Left colon (tissue), 2 donors: Measurements from ENCODE around the gene PLAAT5. TPM values are rescaled to one million over a fixed set of nuclear protein-coding genes. Genes with fewer than 3 reads are reported as not detected.

Experiments used
- ATAC-seq: fragments of 200-7000 bp; cut with Tn5 transposase; one replicate; pipeline ENCODE4 v1.9.1; 2020; ENCODE audit warnings: mild to moderate bottlenecking, moderate library complexity
- DNase-seq, 2 donors: peaks; one replicate each; pipeline ENCODE4 v3.0.0-alpha.2; 2020
- intact Hi-C, 2 donors: fragments of 100-400 bp; cut with DNase I in 1 of 2; cut with micrococcal nuclease in 1 of 2; formaldehyde crosslinking; loops; one replicate each; pipeline versions ENCODE4 v1.11.2 to v1.14.0; 2022; cut with DNase I, micrococcal nuclease
- total RNA-seq, 2 donors: library from RNA; stranded (reverse); fragmentation: NEBNext Ultra II Directional; extraction: Animal tissue kit (Norgen Biotek cat#: 25700); gene quantifications; one replicate each; pipeline ENCODE4 v1.2.1, GENCODE V29; 2021
- donor health status: DM: no; HTN: no; CAD: no.
- donor health status: DM: yes; HTN: yes; CAD: no.

Gene PLAAT5
- total RNA-seq, 2 donors from 2014 or later = 0.21 to 1.1 TPM

GRCh38 chr11:63517156-63517555 lies 26.2 kb upstream of the PLAAT5 start:
- intact Hi-C loops = no loop called here
- DNase-seq (no peak), ATAC-seq (no peak)

- ATAC-seq (no peak), DNase-seq (no peak)
- intact Hi-C loops = no loop called here
These were observed 25.1 kb upstream of the PLAAT5 start for GRCh38 chr11:63516109-63516508.

- ATAC-seq (no peak), DNase-seq (no peak)
- intact Hi-C loops = no loop called here
These were observed 21.8 kb upstream of the PLAAT5 start for GRCh38 chr11:63512816-63513215.

- ATAC-seq = no peak
- intact Hi-C loops = no loop called here
- no peak for DNase-seq
These were observed 20.2 kb upstream of the PLAAT5 start for GRCh38 chr11:63511048-63511748.

GRCh38 chr11:63510360-63511047 lies 19.5 kb upstream of the PLAAT5 start:
- no peak for ATAC-seq
- no peak for DNase-seq
- intact Hi-C loops = no loop called here

GRCh38 chr11:63508745-63509144 lies 17.8 kb upstream of the PLAAT5 start:
- intact Hi-C loops = no loop called here
- no peak for DNase-seq
- no peak for ATAC-seq

GRCh38 chr11:63508009-63508408 lies 17.0 kb upstream of the PLAAT5 start:
- peak; percentile 71 for ATAC-seq
- peak in 1 of 2 donors; percentile 31 for DNase-seq
- intact Hi-C loops = no loop called here

GRCh38 chr11:63507511-63507910 lies 16.5 kb upstream of the PLAAT5 start:
- intact Hi-C loops = no loop called here
- no peak for DNase-seq
- ATAC-seq = no peak

- no peak for ATAC-seq
- intact Hi-C loops = no loop called here
- no peak for DNase-seq
These were observed 15.9 kb upstream of the PLAAT5 start for GRCh38 chr11:63506876-63507275.

- ATAC-seq = no peak
- intact Hi-C loops = no loop called here
- DNase-seq = no peak
These were observed 15.0 kb upstream of the PLAAT5 start, which contains the start of gene LGALS12 for GRCh38 chr11:63505857-63506528. TSS of gene LGALS12 (plus strand) at chr11:63506084. CDS start at chr11:63506459, 375 bp downstream.

GRCh38 chr11:63504933-63505586 lies 14.1 kb upstream of the PLAAT5 start:
- no peak for DNase-seq
- intact Hi-C loops = no loop called here
- no peak for ATAC-seq

- intact Hi-C loops = no loop called here
- ATAC-seq = no peak
- no peak for DNase-seq
These were observed 13.1 kb upstream of the PLAAT5 start for GRCh38 chr11:63504054-63504453.

GRCh38 chr11:63503492-63503891 lies 12.5 kb upstream of the PLAAT5 start:
- ATAC-seq (no peak), DNase-seq (no peak)
- intact Hi-C loops = no loop called here

- DNase-seq (no peak), ATAC-seq (no peak)
- intact Hi-C loops = no loop called here
These were observed 11.4 kb upstream of the PLAAT5 start for GRCh38 chr11:63502252-63502820.

- intact Hi-C loops = no loop called here
- ATAC-seq (no peak), DNase-seq (no peak)
These were observed 10.3 kb upstream of the PLAAT5 start for GRCh38 chr11:63501236-63501635.

GRCh38 chr11:63499874-63500273 lies 8.9 kb upstream of the PLAAT5 start:
- intact Hi-C loops = no loop called here
- DNase-seq (no peak), ATAC-seq (no peak)

GRCh38 chr11:63494975-63495374 lies 4.0 kb upstream of the PLAAT5 start:
- no peak for ATAC-seq
- no peak for DNase-seq
- intact Hi-C loops = no loop called here

- no peak for ATAC-seq
- DNase-seq = no peak
- intact Hi-C loops = no loop called here
These were observed 2.2 kb upstream of the PLAAT5 start for GRCh38 chr11:63493127-63493526.

- DNase-seq = no peak
- ATAC-seq = no peak
- intact Hi-C loops = no loop called here
These were observed 1.5 kb upstream of the PLAAT5 start for GRCh38 chr11:63492441-63492840.
